Neural crest cell (in vitro differentiated cells): Measurements from ENCODE around the gene GPD1. TPM values are rescaled to one million over a fixed set of nuclear protein-coding genes. Genes with fewer than 3 reads are reported as not detected.
A peak's percentile ranks its signal among the peaks of the same experiment; 100 is the strongest.

Source experiments
- DNase-seq: peaks from one replicate; pipeline ENCODE4 v3.0.0; 2021; ENCODE audit warnings: low read depth, mixed read lengths, low spot score
- H3K27ac Mint-ChIP-seq: one replicate; pipeline ENCODE4 v1.8.0; 2021; ENCODE audit warnings: mild to moderate bottlenecking, mixed read lengths; ENCODE audit not compliant: unreplicated experiment
- H3K27me3 Mint-ChIP-seq: 2 replicates; pipeline ENCODE4 v1.8.0; 2021; ENCODE audit warnings: low read depth, mild to moderate bottlenecking, mixed read lengths
- H3K36me3 Mint-ChIP-seq: 2 replicates; pipeline ENCODE4 v1.8.0; 2021; ENCODE audit warnings: low read depth, mild to moderate bottlenecking, mixed read lengths
- H3K4me1 Mint-ChIP-seq: 2 replicates; pipeline ENCODE4 v1.8.0; 2021; ENCODE audit warnings: mixed read lengths
- H3K4me3 Mint-ChIP-seq: one replicate; pipeline ENCODE4 v1.8.0; 2021; ENCODE audit warnings: mild to moderate bottlenecking, mixed read lengths
- H3K9me3 Mint-ChIP-seq: 2 replicates; pipeline ENCODE4 v1.8.0; 2021; ENCODE audit warnings: mixed read lengths
- CTCF ChIP-seq: fragments of 200-600 bp; sonication (generic); conservative IDR thresholded peaks from 2 replicates; pipeline ENCODE4 v1.5.0; 2021; ENCODE audit warnings: antibody characterized with exemption, mild to moderate bottlenecking
- total RNA-seq: library from RNA; stranded (reverse); gene quantifications from 2 replicates; pipeline ENCODE4 v1.2.1, GENCODE V29; 2021

GPD1 gene
- total RNA-seq, 1 donor from 2014 or later, result 0.49 TPM

- Mint-ChIP-seq H3K9me3 (no peaks in the 10 kb centered on the region), H3K4me3 (no peak overlapping the region), H3K4me1 (no peaks in the 10 kb centered on the region), H3K27ac (no peak overlapping the region), H3K27me3 (no peaks in the 10 kb centered on the region), H3K36me3 (peaks cover 8% of the 10 kb centered on the region)
- TF ChIP-seq CTCF, result no peak
- DNase-seq, result no peak
Observed at GRCh38 chr12:50102646-50103309, 1.0 kb upstream of the GPD1 start.

- no peaks in the 10 kb centered on the region for H3K27me3 Mint-ChIP-seq
Observed at GRCh38 chr12:50103351-50103750, 457 bp upstream of the GPD1 start.

GRCh38 chr12:50104417-50105366 is 884 bp downstream of the GPD1 start:
- H3K4me3 Mint-ChIP-seq, result peak overlapping the region; percentile 47
- H3K4me1 Mint-ChIP-seq, result no peaks in the 10 kb centered on the region
- no peak for TF ChIP-seq CTCF
- DNase-seq, result no peak
- H3K27ac Mint-ChIP-seq, result no peak overlapping the region
- no peaks in the 10 kb centered on the region for H3K27me3 Mint-ChIP-seq
- H3K9me3 Mint-ChIP-seq, result no peaks in the 10 kb centered on the region
- peaks cover 3% of the 10 kb centered on the region for H3K36me3 Mint-ChIP-seq

More at GRCh38 chr12:50103351-50103750, 457 bp upstream of the GPD1 start:
- Mint-ChIP-seq H3K4me3 (no peak overlapping the region), H3K27ac (no peak overlapping the region), H3K4me1 (no peaks in the 10 kb centered on the region), H3K36me3 (peaks cover 8% of the 10 kb centered on the region), H3K9me3 (no peaks in the 10 kb centered on the region)
- no peak for DNase-seq
- TF ChIP-seq CTCF, result no peak

- Mint-ChIP-seq H3K4me1 (peaks cover 10% of the 10 kb centered on the region), H3K27me3 (no peaks in the 10 kb centered on the region), H3K9me3 (no peaks in the 10 kb centered on the region), H3K4me3 (no peak overlapping the region), H3K36me3 (no peaks in the 10 kb centered on the region), H3K27ac (no peak overlapping the region)
- no peak for DNase-seq
- no peak for TF ChIP-seq CTCF
Observed at GRCh38 chr12:50105913-50106450, 2.2 kb downstream of the GPD1 start.

GRCh38 chr12:50106907-50107306 is 3.1 kb downstream of the GPD1 start:
- Mint-ChIP-seq H3K4me3 (no peak overlapping the region), H3K27ac (no peak overlapping the region), H3K9me3 (no peaks in the 10 kb centered on the region), H3K27me3 (no peaks in the 10 kb centered on the region), H3K4me1 (peaks cover 16% of the 10 kb centered on the region), H3K36me3 (no peaks in the 10 kb centered on the region)
- no peak for TF ChIP-seq CTCF
- DNase-seq, result no peak
